ENCODE results near the gene GRM7.
"Not testable (repeated sequence)": the region's sequence is repeated elsewhere in the genome, so short reads cannot be mapped to it uniquely, and the experiment has no call there.

The GRM7 gene

GRCh38 chr3:6860954-6861624 lies at the start of gene GRM7:
GRM7 (plus strand) TSS chr3:6861115.
- FAIRE-seq: no peak

GRCh38 chr3:6821411-6821810 lies 39.5 kb upstream of the GRM7 start:
- no peak for FAIRE-seq

GRCh38 chr3:6825524-6825923 lies 35.4 kb upstream of the GRM7 start:
- FAIRE-seq: no peak

GRCh38 chr3:6827453-6827852 lies 33.5 kb upstream of the GRM7 start:
- FAIRE-seq: no peak

GRCh38 chr3:6844723-6845122 lies 16.2 kb upstream of the GRM7 start:
- FAIRE-seq: no peak

- FAIRE-seq: no peak
These were observed 6.7 kb upstream of the GRM7 start for GRCh38 chr3:6854184-6854583.

- FAIRE-seq: no peak
These were observed 3.4 kb upstream of the GRM7 start for GRCh38 chr3:6857510-6857909.

GRCh38 chr3:6860149-6860953 lies 564 bp upstream of the GRM7 start:
- no peak for FAIRE-seq

- no peak for FAIRE-seq
These were observed 698 bp downstream of the GRM7 start for GRCh38 chr3:6861625-6862000.

GRCh38 chr3:6862041-6862879 lies 1.3 kb downstream of the GRM7 start:
- FAIRE-seq: no peak

- no peak for FAIRE-seq
These were observed 1.9 kb downstream of the GRM7 start for GRCh38 chr3:6862880-6863195.

- FAIRE-seq: no peak
These were observed 6.4 kb downstream of the GRM7 start for GRCh38 chr3:6867269-6867668.

- no peak for FAIRE-seq
These were observed 17.8 kb downstream of the GRM7 start for GRCh38 chr3:6878731-6879130.

GRCh38 chr3:6912240-6912639 lies 51.3 kb downstream of the GRM7 start:
- no peak for FAIRE-seq

GRCh38 chr3:6915898-6916297 lies 55.0 kb downstream of the GRM7 start:
- no peak for FAIRE-seq

- no peak for FAIRE-seq
These were observed 60.2 kb downstream of the GRM7 start for GRCh38 chr3:6921066-6921465.

GRCh38 chr3:6921876-6922275 lies 61.0 kb downstream of the GRM7 start:
- FAIRE-seq: no peak

GRCh38 chr3:6928064-6928463 lies 67.1 kb downstream of the GRM7 start:
- peak; percentile 30 for FAIRE-seq

GRCh38 chr3:6929918-6930317 lies 69.0 kb downstream of the GRM7 start:
- no peak for FAIRE-seq

GRCh38 chr3:6935418-6935817 lies 74.5 kb downstream of the GRM7 start:
- FAIRE-seq: not testable (repeated sequence)

GRCh38 chr3:6935970-6936369 lies 75.1 kb downstream of the GRM7 start:
- FAIRE-seq: no peak

GRCh38 chr3:6962801-6963200 lies 101.9 kb downstream of the GRM7 start:
- no peak for FAIRE-seq

- no peak for FAIRE-seq
These were observed 105.0 kb downstream of the GRM7 start for GRCh38 chr3:6965881-6966280.

- FAIRE-seq: no peak
These were observed 111.0 kb downstream of the GRM7 start for GRCh38 chr3:6971933-6972332.

Data from islet of Langerhans (tissue), 1 donor.